H1 (cell line): Measurements from ENCODE around the gene DIAPH2. TPM values are rescaled to one million over a fixed set of nuclear protein-coding genes. Genes with fewer than 3 reads are reported as not detected.

Source experiments
- CTCF ChIA-PET: fragments of 300-600 bp; sonication (Branson Sonifier 250); formaldehyde crosslinking; loops from one replicate; lab custom pipeline; 2021; ENCODE audit not compliant: partially characterized antibody; lab: Charles Lee
- POLR2A ChIA-PET: fragments of 300-600 bp; sonication (Branson Sonifier 250); formaldehyde crosslinking; loops from one replicate; lab custom pipeline; 2021; ENCODE audit warnings: inconsistent platforms; ENCODE audit not compliant: partially characterized antibody; lab: Charles Lee
- DNase-seq, 2 experiments: peaks; one replicate each; pipeline versions ENCODE4 v3.0.0 to v3.0.0-alpha.2; 2010 to 2022; ENCODE audit warnings: low spot score in 2 of 2, low read depth in 1 of 2, mixed read lengths in 1 of 2
- FAIRE-seq: peaks from 2 replicates; lab custom pipeline; 2011; peaks lifted over from hg19 to GRCh38; lab: Jason Lieb, UNC
- H2AFZ ChIP-seq: 2 replicates; pipeline ENCODE4 v1.8.1; 2012; ENCODE audit warnings: low read length, inconsistent platforms
- H2AK5ac ChIP-seq: 2 replicates; pipeline ENCODE4 v1.6.1; 2013; ENCODE audit warnings: low read depth, low read length
- H2BK120ac ChIP-seq: replicated peaks from 2 replicates; pipeline ENCODE3; 2013; ENCODE audit warnings: low read depth, low read length, inconsistent platforms
- H2BK12ac ChIP-seq: 2 replicates; pipeline ENCODE4 v1.6.1; 2013; ENCODE audit warnings: low read depth, low read length
- H2BK15ac ChIP-seq: 2 replicates; pipeline ENCODE4 v1.6.1; 2013; ENCODE audit warnings: low read length
- H2BK20ac ChIP-seq: 2 replicates; pipeline ENCODE4 v1.6.1; 2013; ENCODE audit warnings: low read length
- H2BK5ac ChIP-seq: 2 replicates; pipeline ENCODE4 v1.6.1; 2013; ENCODE audit warnings: low read depth, low read length
- H3K14ac ChIP-seq: 2 replicates; pipeline ENCODE4 v1.6.1; 2013; ENCODE audit warnings: inconsistent platforms; ENCODE audit not compliant: insufficient read length
- H3K18ac ChIP-seq: 2 replicates; pipeline ENCODE4 v1.6.1; 2013; ENCODE audit warnings: low read length; ENCODE audit errors: extremely low read depth
- H3K23ac ChIP-seq: 2 replicates; pipeline ENCODE4 v1.6.1; 2013; ENCODE audit warnings: inconsistent platforms; ENCODE audit not compliant: insufficient read length
- H3K23me2 ChIP-seq: 2 replicates; pipeline ENCODE4 v1.6.1; 2013; ENCODE audit warnings: low read depth, low read length
- H3K27ac ChIP-seq: 2 replicates; pipeline ENCODE4 v1.6.1; 2011; ENCODE audit warnings: low read depth, low read length, inconsistent platforms
- H3K27me3 ChIP-seq, 4 experiments: replicated peaks in 1 of 4; 1 replicate in 1 of 4; 2 replicates in 3 of 4; pipeline versions ENCODE4 v1.6.1 to v1.8.1; 2011 to 2013; ENCODE audit warnings: low read length in 3 of 4, mild to moderate bottlenecking in 3 of 4, inconsistent platforms in 2 of 4, mixed read lengths in 2 of 4, moderate library complexity in 1 of 4; ENCODE audit not compliant: control insufficient read depth in 3 of 4, insufficient read depth in 3 of 4; ENCODE audit errors: extremely low read depth in 1 of 4
- H3K36me3 ChIP-seq, 4 experiments: 2 replicates each; pipeline versions ENCODE4 v1.6.1 to v1.8.1; 2011 to 2013; ENCODE audit warnings: mild to moderate bottlenecking in 4 of 4, low read length in 3 of 4, moderate library complexity in 2 of 4, control low read depth in 1 of 4, inconsistent platforms in 1 of 4; ENCODE audit not compliant: insufficient read depth in 4 of 4, control insufficient read depth in 2 of 4
- H3K4ac ChIP-seq: replicated peaks from 2 replicates; pipeline ENCODE3; 2013; ENCODE audit warnings: low read length, low read depth, mixed read lengths, inconsistent platforms; ENCODE audit not compliant: insufficient read length
- H3K4me1 ChIP-seq, 4 experiments: replicated peaks in 1 of 4; 1 replicate in 1 of 4; 2 replicates in 3 of 4; pipeline versions ENCODE4 v1.6.1 to v1.8.1; 2011 to 2013; ENCODE audit warnings: low read length in 3 of 4, inconsistent platforms in 2 of 4, mixed read lengths in 1 of 4; ENCODE audit not compliant: insufficient read depth in 4 of 4, control insufficient read depth in 3 of 4
- H3K4me2 ChIP-seq, 2 experiments: 2 replicates each; pipeline versions ENCODE4 v1.6.1 to v1.8.1; 2011 to 2013; ENCODE audit warnings: low read depth in 2 of 2, low read length in 2 of 2, control low read depth in 1 of 2, inconsistent platforms in 1 of 2, mild to moderate bottlenecking in 1 of 2; ENCODE audit not compliant: insufficient read depth in 1 of 2
- H3K4me3 ChIP-seq, 4 experiments: fragments of 200-600, 300-600 bp in 1 of 4; sonication (generic), shearing (Covaris generic), sonication (Bioruptor Twin) in 1 of 4; 2 replicates each; pipeline versions ENCODE4 v1.5.1 to v1.8.1; 2011 to 2016; ENCODE audit warnings: low read length in 4 of 4, low read depth in 3 of 4, control low read depth in 2 of 4, inconsistent platforms in 2 of 4, mild to moderate bottlenecking in 2 of 4, mixed read lengths in 1 of 4, moderate library complexity in 1 of 4; ENCODE audit not compliant: insufficient read depth in 2 of 4; ENCODE audit errors: extremely low read depth in 1 of 4
- H3K56ac ChIP-seq: replicated peaks from 2 replicates; pipeline ENCODE3; 2013; ENCODE audit warnings: low read depth, mild to moderate bottlenecking, mixed read lengths, low read length, inconsistent platforms; ENCODE audit not compliant: insufficient read length
- H3K79me1 ChIP-seq: 2 replicates; pipeline ENCODE4 v1.6.1; 2013; ENCODE audit warnings: low read depth, low read length, control low read depth
- H3K79me2 ChIP-seq, 2 experiments: 2 replicates each; pipeline versions ENCODE4 v1.6.1 to v1.8.1; 2012 to 2013; ENCODE audit warnings: low read length in 2 of 2, mild to moderate bottlenecking in 2 of 2, inconsistent platforms in 1 of 2; ENCODE audit not compliant: insufficient read depth in 2 of 2, control insufficient read depth in 1 of 2
- H3K9ac ChIP-seq, 4 experiments: replicated peaks in 1 of 4; 1 replicate in 1 of 4; 2 replicates in 3 of 4; pipeline versions ENCODE4 v1.6.1 to v1.8.1; 2011 to 2013; ENCODE audit warnings: low read depth in 3 of 4, low read length in 3 of 4, control low read depth in 2 of 4, mild to moderate bottlenecking in 2 of 4, moderate library complexity in 2 of 4, inconsistent platforms in 1 of 4; ENCODE audit errors: extremely low read depth in 1 of 4
- H3K9me3 ChIP-seq, 2 experiments: 2 replicates each; pipeline versions ENCODE4 v1.6.1 to v1.8.1; 2012 to 2013; ENCODE audit warnings: mild to moderate bottlenecking in 2 of 2, moderate library complexity in 2 of 2, control low read depth in 1 of 2, inconsistent platforms in 1 of 2, low read depth in 1 of 2, low read length in 1 of 2, mixed read lengths in 1 of 2; ENCODE audit not compliant: insufficient read depth in 2 of 2
- H4K20me1 ChIP-seq, 2 experiments: replicated peaks in 1 of 2; 2 replicates each; pipeline versions ENCODE3 to v1.8.1; 2011 to 2013; ENCODE audit warnings: inconsistent platforms in 2 of 2, low read length in 2 of 2, mild to moderate bottlenecking in 1 of 2; ENCODE audit not compliant: insufficient read depth in 2 of 2, control insufficient read depth in 1 of 2
- H4K5ac ChIP-seq: 2 replicates; pipeline ENCODE4 v1.6.1; 2013; ENCODE audit warnings: low read length, low read depth, mixed read lengths, inconsistent platforms; ENCODE audit not compliant: insufficient read length
- H4K8ac ChIP-seq: 2 replicates; pipeline ENCODE4 v1.8.0; 2013; ENCODE audit warnings: mild to moderate bottlenecking, moderate library complexity, low read length, inconsistent platforms; ENCODE audit not compliant: insufficient read depth; ENCODE audit errors: extremely low read depth
- H4K91ac ChIP-seq: replicated peaks from 2 replicates; pipeline ENCODE3; 2013; ENCODE audit warnings: low read length, mixed read lengths, inconsistent platforms; ENCODE audit not compliant: insufficient read length
- BRCA1 ChIP-seq: IDR thresholded peaks from 2 replicates; pipeline ENCODE4 v1.6.1; 2012; ENCODE audit warnings: low read depth, low read length, improper control_type of control experiment
- CHD1 ChIP-seq: IDR thresholded peaks from 2 replicates; pipeline ENCODE4 v1.6.1; 2012; ENCODE audit warnings: low read depth, low read length, improper control_type of control experiment
- CREB1 ChIP-seq: IDR thresholded peaks from 2 replicates; pipeline ENCODE4 v1.6.1; 2012; ENCODE audit warnings: inconsistent platforms
- EGR1 ChIP-seq: IDR thresholded peaks from 2 replicates; pipeline ENCODE4 v1.6.1; 2011; ENCODE audit warnings: low read depth, low read length, borderline replicate concordance
- HDAC2 ChIP-seq, 2 experiments: fragments of 300-600 bp in 1 of 2; sonication (generic) in 1 of 2; IDR thresholded peaks; 2 replicates each; pipeline ENCODE4 v1.6.1; 2011 to 2012; ENCODE audit warnings: low read depth in 2 of 2, low read length in 2 of 2, mild to moderate bottlenecking in 2 of 2, moderate library complexity in 2 of 2, borderline replicate concordance in 1 of 2, inconsistent platforms in 1 of 2
- KDM1A ChIP-seq: fragments of 200-600, 300-600 bp; sonication (generic); IDR thresholded peaks from 2 replicates; pipeline ENCODE4 v1.7.1; 2016; ENCODE audit warnings: mild to moderate bottlenecking, low read length, borderline replicate concordance
- KDM4A ChIP-seq: IDR thresholded peaks from one replicate; pipeline ENCODE4 v1.7.1; 2012; ENCODE audit warnings: low read depth, mild to moderate bottlenecking, moderate library complexity, low read length, inconsistent platforms; ENCODE audit not compliant: severe bottlenecking
- RAD21 ChIP-seq, 2 experiments: IDR thresholded peaks in 1 of 2; conservative IDR thresholded peaks in 1 of 2; 2 replicates each; pipeline ENCODE4 v1.6.1; 2011; ENCODE audit warnings: low read depth in 2 of 2, low read length in 2 of 2, improper control_type of control experiment in 1 of 2, inconsistent platforms in 1 of 2, mild to moderate bottlenecking in 1 of 2, moderate library complexity in 1 of 2
- SAP30 ChIP-seq: fragments of 300-600 bp; sonication (generic); IDR thresholded peaks from 2 replicates; pipeline ENCODE4 v1.7.1; 2012; ENCODE audit warnings: low read length, moderate library complexity, mild to moderate bottlenecking, inconsistent platforms; ENCODE audit not compliant: insufficient read depth, insufficient replicate concordance
- SP1 ChIP-seq: IDR thresholded peaks from 2 replicates; pipeline ENCODE4 v1.6.1; 2011; ENCODE audit warnings: low read depth, low read length
- SRF ChIP-seq: IDR thresholded peaks from 2 replicates; pipeline ENCODE4 v1.6.1; 2011; ENCODE audit warnings: mild to moderate bottlenecking, low read depth, low read length, moderate library complexity
- TAF7 ChIP-seq: optimal IDR thresholded peaks from 2 replicates; pipeline ENCODE3; 2011; ENCODE audit warnings: low read depth, mild to moderate bottlenecking, inconsistent platforms, low read length, moderate library complexity, borderline replicate concordance
- WGBS, 2 experiments: shearing (Covaris generic) in 1 of 2; methylation state at CpG; one replicate each; pipeline versions ENCODE4 v1.1.6 to v1.1.7; 2013 to 2015; ENCODE audit warnings: low lambda C conversion rate in 2 of 2, mixed read lengths in 2 of 2, inconsistent platforms in 1 of 2, low coverage in 1 of 2, missing lambda C conversion rate in 1 of 2; ENCODE audit not compliant: insufficient replicate concordance in 2 of 2, insufficient coverage in 1 of 2, insufficient read length in 1 of 2; ENCODE audit errors: extremely low coverage in 1 of 2, missing lambda C conversion rate in 1 of 2; 5-methylcytosine and 5-hydroxymethylcytosine counted together
- polyA plus RNA-seq, 7 experiments: library from polyadenylated mRNA; depleted of rRNA in 3 of 7; stranded (reverse) in 5 of 7; unstranded in 2 of 7; fragments of >200 nt in 5 of 7; fragments of 200-250 nt in 2 of 7; gene quantifications; 1 replicate in 5 of 7; 2 replicates in 1 of 7; 4 replicates in 1 of 7; pipeline versions ENCODE4 v1.2.1 to v1.2.3, GENCODE V29; 2011 to 2013; ENCODE audit warnings: missing spikeins in 2 of 7, mixed read lengths in 2 of 7
- total RNA-seq: library from RNA; stranded (reverse); fragmentation: NEBNext Ultra II Directional; extraction: Animal tissue kit (Norgen Biotek cat#: 25700); gene quantifications from 2 replicates; pipeline ENCODE4 v1.2.1, GENCODE V29; 2021

The DIAPH2 gene
- total and polyA plus RNA-seq, 2 of the 8 experiments (the other 6 are each of a cell fraction or from before 2014, with no cell fraction given): 4.4 to 24.3 TPM

GRCh38 chrX:97446298-97446882 is 761.7 kb downstream of the DIAPH2 start:
- Histone ChIP-seq H3K79me1 (no peaks in the 10 kb centered on the region), H3K27ac (no peak overlapping the region), H2BK15ac (no peak overlapping the region), H2AK5ac (no peak overlapping the region), H3K4me3 (no peak overlapping the region), H3K23ac (no peak overlapping the region), H4K8ac (no peak overlapping the region), H3K4me2 (no peak overlapping the region), H3K18ac (no peak overlapping the region), H3K4me1 (peaks cover 0 to 5% (median 0%) of the 10 kb centered on the region in 4 experiments; a peak in 2 of 7 replicates), H3K36me3 (peaks cover 0 to 4% (median 0%) of the 10 kb centered on the region in 4 experiments; a peak in 2 of 8 replicates), H3K4ac (no peak overlapping the region), H2BK120ac (no peak overlapping the region), H3K9me3 (no peaks in the 10 kb centered on the region), H3K56ac (no peak overlapping the region), H3K79me2 (no peaks in the 10 kb centered on the region), H2BK20ac (no peak overlapping the region), H3K27me3 (no peaks in the 10 kb centered on the region), H3K9ac (no peak overlapping the region), H2AFZ (no peak overlapping the region), H2BK12ac (no peak overlapping the region), H2BK5ac (no peak overlapping the region), H3K14ac (no peak overlapping the region), H4K91ac (no peak overlapping the region), H4K5ac (no peak overlapping the region), H3K23me2 (no peaks in the 10 kb centered on the region), H4K20me1 (no peaks in the 10 kb centered on the region)
- TF ChIP-seq SP1 (no peak), RAD21 (IDR thresholded peaks at IDR 0.05 in 1 of 2, conservative IDR thresholded peaks at IDR 0.05 in 1 of 2; ENCODE audit: low read depth in 2 of 2, low read length in 2 of 2) (no peak), HDAC2 (IDR thresholded peaks at IDR 0.05; ENCODE audit: borderline replicate concordance in 1 of 2, low read depth in 2 of 2, low read length in 2 of 2) (no peak), BRCA1 (no peak), EGR1 (no peak), CREB1 (no peak), TAF7 (no peak), KDM1A (no peak), SRF (no peak), CHD1 (no peak), SAP30 (no peak), KDM4A (no peak)
- WGBS, 2 experiments: 64% methylated on average over 1 of the region's 1 CpG; no CpG with 5 or more reads in 1 of the 2 experiments
- FAIRE-seq (peak; percentile 89), DNase-seq (no peak)
- POLR2A ChIA-PET: no interaction called here
- CTCF ChIA-PET: interaction anchor here (0.7 kb wide), 2 partner anchors 240 to 1218 kb away, joined by 3 to 7 read pairs; no protein-coding TSS in a partner anchor
